SJCRH30 (cell line): Measurements from ENCODE around the gene CPN2. TPM values are rescaled to one million over a fixed set of nuclear protein-coding genes. Genes with fewer than 3 reads are reported as not detected.

Experiments
- DNase-seq, 2 experiments: peaks; one replicate each; pipeline ENCODE4 v3.0.0-alpha.2; 2015 to 2020
- H3K27ac ChIP-seq: fragments of 250-450 bp; sonication (Bioruptor Pico); 2 replicates; pipeline ENCODE4 v1.5.1; 2020; ENCODE audit warnings: mild to moderate bottlenecking, moderate library complexity
- H3K27me3 ChIP-seq: fragments of 250-450 bp; sonication (Bioruptor Pico); 2 replicates; pipeline ENCODE4 v1.5.1; 2020; ENCODE audit warnings: mild to moderate bottlenecking, moderate library complexity
- H3K36me3 ChIP-seq: fragments of 250-450 bp; sonication (Bioruptor Pico); 2 replicates; pipeline ENCODE4 v1.5.1; 2020; ENCODE audit warnings: mild to moderate bottlenecking, moderate library complexity
- H3K4me1 ChIP-seq: fragments of 250-450 bp; sonication (Bioruptor Pico); 2 replicates; pipeline ENCODE4 v1.5.1; 2020; ENCODE audit warnings: mild to moderate bottlenecking, moderate library complexity
- H3K4me3 ChIP-seq: fragments of 250-450 bp; sonication (Bioruptor Pico); 2 replicates; pipeline ENCODE4 v1.5.1; 2020; ENCODE audit warnings: mild to moderate bottlenecking, moderate library complexity
- H3K9me3 ChIP-seq: fragments of 250-450 bp; sonication (Bioruptor Pico); replicated peaks from 2 replicates; pipeline ENCODE4 v1.5.1; 2020; ENCODE audit warnings: mild to moderate bottlenecking, moderate library complexity
- total RNA-seq: library from RNA; depleted of rRNA; stranded (reverse); fragments of >200 nt; shearing (Covaris generic); gene quantifications from 2 replicates; pipeline ENCODE4 v1.2.3, GENCODE V29; 2014

The CPN2 gene
- total RNA-seq, 1 experiment from 2014 or later: not detected

DNA sequence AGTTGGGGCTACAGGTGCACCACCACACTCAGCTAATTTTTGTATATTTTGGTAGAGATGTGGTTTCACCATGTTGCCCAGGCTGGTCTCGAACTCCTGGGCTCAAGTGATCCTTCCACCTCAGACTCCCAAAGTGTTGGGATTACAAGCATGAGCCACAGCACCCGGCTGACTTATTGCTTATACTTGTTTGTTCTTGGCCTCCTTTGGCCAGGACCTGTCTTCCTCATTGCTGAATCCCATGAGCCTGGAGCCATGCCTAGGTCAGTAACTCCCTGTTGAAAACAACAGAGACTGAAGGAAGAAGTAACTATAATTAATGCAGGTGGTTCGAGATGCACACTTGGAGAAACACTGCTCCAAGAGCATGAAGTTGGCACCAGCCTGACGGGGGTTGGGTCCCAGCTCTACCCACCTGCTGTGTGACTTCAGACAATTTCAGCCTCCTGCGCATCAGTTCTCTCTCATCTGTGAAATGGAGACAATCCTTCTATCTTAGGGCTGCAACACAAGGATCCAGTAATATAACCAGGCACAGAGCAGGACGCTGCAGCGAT is 38.9 kb downstream of the CPN2 start:
- Histone ChIP-seq H3K27ac (no peak overlapping the region), H3K9me3 (no peaks in the 10 kb centered on the region), H3K4me1 (peaks cover 3% of the 10 kb centered on the region; the same call in 1 of the 2 replicates), H3K4me3 (no peak overlapping the region), H3K27me3 (0 out of 2 replicates have a peak, but pooled peaks cover 4% of the 10 kb centered on the region), H3K36me3 (no peaks in the 10 kb centered on the region)
- no peak for DNase-seq

DNA sequence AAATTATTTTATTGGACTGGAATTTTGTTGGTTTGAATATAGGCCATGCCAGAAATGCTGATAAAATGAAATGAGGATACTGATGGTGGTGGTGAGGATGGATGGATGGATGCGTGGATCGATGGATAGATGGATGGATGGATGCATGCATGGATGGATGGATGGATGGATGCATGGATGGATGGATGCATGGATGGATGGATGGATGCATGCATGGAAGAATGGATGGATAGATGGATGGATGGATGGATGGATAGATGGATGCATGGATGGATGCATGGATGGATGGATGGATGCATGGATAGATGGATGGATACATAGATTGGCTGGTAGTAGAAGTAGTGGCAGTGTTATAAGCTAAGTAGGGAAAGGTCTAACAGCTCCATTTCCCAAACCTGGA is 40.1 kb downstream of the CPN2 start:
- Histone ChIP-seq H3K36me3 (no peaks in the 10 kb centered on the region), H3K4me3 (no peak overlapping the region), H3K27ac (no peak overlapping the region), H3K27me3 (0 out of 2 replicates have a peak, but pooled peaks cover 4% of the 10 kb centered on the region), H3K9me3 (no peaks in the 10 kb centered on the region), H3K4me1 (peaks cover 3% of the 10 kb centered on the region; the same call in 1 of the 2 replicates)
- DNase-seq: no peak

DNA sequence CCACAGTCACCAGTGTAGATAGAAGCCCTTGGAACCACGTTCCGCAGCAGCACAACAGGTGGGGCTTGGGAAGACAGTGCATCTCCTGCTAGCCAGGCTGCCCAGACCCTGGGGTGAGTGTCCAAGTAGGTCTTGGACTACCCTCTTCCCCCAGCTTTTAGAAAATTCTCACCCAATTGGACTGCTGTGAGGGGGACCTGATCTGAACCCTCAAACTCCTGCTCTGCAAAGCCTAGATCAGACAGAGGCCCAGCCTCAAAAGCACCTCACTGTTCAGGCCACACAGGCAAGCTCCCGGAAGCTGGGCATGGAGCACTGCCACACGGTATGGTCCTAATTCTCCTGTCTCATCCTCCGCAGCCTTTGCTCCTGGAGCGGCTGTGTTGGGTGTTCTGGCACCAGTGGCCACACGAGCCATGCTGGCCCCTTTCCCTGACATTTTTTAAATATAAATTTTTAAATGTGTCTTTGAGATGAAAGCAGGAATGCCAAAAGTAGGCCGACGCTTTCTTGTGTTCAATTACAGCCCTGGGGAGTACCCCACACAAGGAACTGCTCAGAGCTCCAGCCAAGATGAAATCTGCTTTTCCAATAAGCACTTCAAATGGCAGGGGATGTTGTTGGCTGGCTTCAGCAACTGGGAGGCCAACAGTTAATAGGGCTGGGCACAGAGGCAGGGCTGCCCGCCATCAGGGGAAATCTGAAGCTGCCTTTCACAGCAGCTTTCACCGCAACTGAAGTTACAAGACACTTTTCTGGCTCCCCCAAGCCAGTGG is 40.9 kb downstream of the CPN2 start:
- Histone ChIP-seq H3K9me3 (no peaks in the 10 kb centered on the region), H3K27ac (no peak overlapping the region), H3K27me3 (0 out of 2 replicates have a peak, but pooled peaks cover 4% of the 10 kb centered on the region), H3K4me3 (no peak overlapping the region), H3K4me1 (peaks cover 3% of the 10 kb centered on the region; the same call in 1 of the 2 replicates), H3K36me3 (no peaks in the 10 kb centered on the region)
- DNase-seq: no peak

DNA sequence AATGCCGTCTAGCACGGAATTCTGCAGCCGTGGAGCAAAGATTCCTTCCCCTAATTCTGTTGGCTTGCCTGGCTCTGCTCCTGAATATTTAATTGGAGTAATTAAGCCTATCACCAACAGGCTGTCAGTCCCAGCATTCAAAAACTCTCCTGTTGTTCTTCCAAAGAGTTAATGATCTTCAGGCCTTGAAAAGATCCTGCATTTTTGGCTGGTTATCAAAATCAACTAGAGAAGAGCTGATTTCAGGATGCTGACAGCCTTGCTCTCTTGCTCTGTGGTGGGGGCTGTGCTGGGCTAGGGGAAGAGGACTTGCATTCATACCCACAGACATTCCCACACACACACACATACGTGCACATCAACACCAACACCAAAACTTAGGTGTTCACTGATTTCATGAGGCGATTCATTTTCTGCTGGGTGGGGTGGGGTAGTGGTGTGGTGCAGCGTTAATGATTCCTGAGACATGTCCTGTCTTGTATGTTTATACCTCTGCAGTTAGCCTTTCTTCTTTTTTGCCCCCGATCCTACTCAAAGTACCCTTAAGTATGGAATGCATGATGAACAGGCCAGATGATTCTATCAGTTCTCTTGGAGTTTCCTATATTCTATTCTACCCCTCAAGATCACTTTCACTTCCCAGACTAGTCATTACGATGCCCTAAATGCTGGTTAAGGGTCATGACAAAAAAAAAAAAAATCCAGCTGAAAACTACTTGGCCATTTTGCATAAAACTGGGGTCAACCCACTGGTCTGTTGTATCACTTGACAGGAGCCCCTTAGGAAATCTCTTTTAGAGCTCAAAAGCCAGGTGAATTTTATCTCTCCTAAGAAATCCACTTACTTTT is 42.3 kb downstream of the CPN2 start:
- no peaks in the 10 kb centered on the region for H3K9me3 ChIP-seq
- no peak overlapping the region for H3K27ac ChIP-seq
- H3K4me1 ChIP-seq: no peaks in the 10 kb centered on the region
- H3K36me3 ChIP-seq: no peaks in the 10 kb centered on the region
- no peak for DNase-seq
- 0 out of 2 replicates have a peak, but pooled peaks cover 4% of the 10 kb centered on the region for H3K27me3 ChIP-seq
- no peak overlapping the region for H3K4me3 ChIP-seq

DNA sequence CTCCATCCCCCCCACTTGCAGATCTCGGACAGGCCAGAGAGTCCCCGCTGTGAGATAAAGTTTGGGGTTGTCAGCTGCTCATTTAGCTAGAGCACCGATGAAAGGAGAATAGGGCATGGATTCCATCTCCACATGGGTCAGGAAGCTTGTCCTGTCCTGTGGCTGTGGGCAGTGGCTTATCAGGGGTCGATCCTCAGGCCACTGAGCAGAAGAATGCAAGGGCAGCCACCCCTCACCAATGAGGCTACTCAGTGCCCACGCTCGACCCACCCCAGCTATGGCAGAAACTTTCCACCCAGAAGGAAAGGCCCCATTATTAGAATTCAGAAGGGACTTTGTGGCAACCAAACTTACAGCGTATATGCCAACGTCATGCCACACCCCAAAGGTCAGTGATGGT is 43.3 kb downstream of the CPN2 start:
- Histone ChIP-seq H3K36me3 (no peaks in the 10 kb centered on the region), H3K27ac (no peak overlapping the region), H3K9me3 (no peaks in the 10 kb centered on the region), H3K27me3 (no peaks in the 10 kb centered on the region), H3K4me3 (no peak overlapping the region), H3K4me1 (no peaks in the 10 kb centered on the region)
- no peak for DNase-seq

DNA sequence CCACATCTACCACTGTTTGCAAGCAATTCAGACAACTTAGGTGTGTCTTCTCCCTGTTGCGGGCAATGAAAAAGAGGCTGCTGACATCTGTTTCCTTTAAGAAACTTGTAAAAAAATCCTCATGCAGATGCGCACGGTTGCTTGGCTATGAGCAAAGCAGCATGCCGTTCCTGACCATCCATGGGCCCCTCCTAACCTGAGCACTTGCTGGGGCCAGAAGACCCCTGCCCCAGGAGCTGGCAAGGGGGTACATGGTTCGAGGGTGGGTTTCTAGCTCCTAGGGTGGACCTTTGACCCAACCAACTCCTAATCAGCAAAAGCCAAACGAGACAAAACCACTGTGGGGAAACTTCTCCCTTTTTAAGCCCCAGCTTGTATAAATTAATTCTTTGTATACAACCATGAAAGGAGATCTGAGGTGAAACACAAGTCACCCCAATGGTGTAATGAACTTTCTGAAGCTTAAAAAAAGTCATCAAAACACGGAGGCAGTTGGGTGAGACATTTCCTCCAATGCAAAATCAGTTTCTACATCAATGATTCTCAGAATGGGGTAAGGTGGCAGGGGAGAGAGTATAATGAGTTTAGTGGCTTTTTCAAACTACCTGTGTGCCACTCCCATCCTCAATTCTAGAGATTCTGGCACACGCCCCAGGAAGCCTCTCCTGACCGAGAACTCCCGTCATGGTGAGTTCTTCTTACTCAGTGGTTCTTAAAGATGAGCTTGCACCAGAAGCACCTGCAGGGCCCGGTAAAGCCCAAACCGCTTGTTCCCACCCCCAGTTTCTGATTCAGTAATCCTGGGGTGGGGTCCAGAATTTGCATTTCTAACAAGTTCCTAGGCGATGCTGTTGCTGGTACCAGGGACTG is 44.1 kb downstream of the CPN2 start:
- Histone ChIP-seq H3K27me3 (no peaks in the 10 kb centered on the region), H3K9me3 (no peaks in the 10 kb centered on the region), H3K27ac (no peak overlapping the region), H3K36me3 (no peaks in the 10 kb centered on the region), H3K4me1 (no peaks in the 10 kb centered on the region), H3K4me3 (no peak overlapping the region)
- no peak for DNase-seq

DNA sequence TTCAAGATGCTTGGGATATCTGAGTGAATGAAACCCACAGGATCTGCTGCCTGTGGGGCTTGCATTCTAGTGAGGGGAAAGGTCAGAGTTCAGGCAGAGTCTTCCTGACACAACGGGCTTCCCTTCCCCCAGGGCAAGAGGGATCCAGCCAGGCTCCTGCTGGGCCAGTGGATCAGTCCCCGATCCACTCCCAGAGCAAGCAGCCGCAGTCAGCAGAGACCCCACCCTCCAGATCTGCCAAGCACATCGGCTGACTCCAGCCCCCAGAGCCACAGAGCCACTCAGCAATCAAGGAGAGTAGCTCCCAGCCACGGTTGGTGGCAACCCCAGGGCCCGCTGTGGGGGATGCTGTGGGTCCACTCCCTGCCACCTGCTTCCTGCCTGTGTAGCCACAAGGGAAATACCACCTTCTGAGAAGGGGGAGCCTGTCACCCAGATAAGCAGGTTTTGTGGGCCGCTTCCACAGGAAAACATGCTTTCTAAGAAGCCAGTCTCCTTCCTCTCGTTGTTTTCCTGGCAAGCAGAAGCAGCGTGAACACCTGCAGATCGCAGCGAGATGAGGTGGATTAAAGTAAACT is 44.9 kb downstream of the CPN2 start:
- H3K4me3 ChIP-seq: no peak overlapping the region
- H3K27ac ChIP-seq: no peak overlapping the region
- H3K36me3 ChIP-seq: no peaks in the 10 kb centered on the region
- no peaks in the 10 kb centered on the region for H3K9me3 ChIP-seq
- DNase-seq: no peak
- H3K27me3 ChIP-seq: no peaks in the 10 kb centered on the region
- H3K4me1 ChIP-seq: no peaks in the 10 kb centered on the region

DNA sequence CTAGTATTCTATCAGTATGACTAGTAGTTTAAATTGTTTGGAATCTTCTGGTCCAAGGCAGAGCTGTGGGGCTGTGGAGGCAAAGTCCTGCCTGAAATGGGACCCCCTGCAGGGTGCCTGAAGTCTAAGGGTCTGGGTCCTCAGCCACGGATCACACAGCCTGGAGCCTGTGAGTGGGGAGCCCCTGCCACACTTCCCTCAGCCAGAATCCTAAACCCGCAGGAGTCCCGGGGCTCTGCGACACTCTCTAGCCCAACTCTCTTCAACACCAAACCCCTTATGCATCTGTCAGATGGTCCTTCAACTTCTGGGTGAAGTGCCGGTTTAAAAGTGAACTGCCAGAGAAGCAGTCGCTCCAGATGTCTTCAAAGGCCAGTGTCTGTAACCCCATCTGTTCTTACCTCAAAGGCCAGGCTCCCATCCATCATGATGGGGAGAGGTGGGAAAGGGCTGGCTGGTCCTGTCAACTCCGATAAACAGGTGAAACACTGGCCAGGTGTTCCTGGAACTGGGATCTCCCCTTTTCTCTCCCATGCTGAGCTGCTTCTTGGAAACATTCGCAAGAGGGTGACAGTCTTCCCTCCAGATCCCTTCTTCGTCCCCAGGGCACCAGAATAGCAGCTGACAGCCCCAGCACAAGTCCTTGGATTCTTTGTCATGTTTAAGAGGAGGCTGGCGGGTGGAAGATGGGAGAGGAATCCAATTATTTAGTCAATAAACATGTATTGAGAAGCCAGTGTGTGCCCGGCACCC is 45.6 kb downstream of the CPN2 start:
- Histone ChIP-seq H3K4me3 (no peak overlapping the region), H3K9me3 (no peaks in the 10 kb centered on the region), H3K36me3 (no peaks in the 10 kb centered on the region), H3K4me1 (no peaks in the 10 kb centered on the region), H3K27me3 (no peaks in the 10 kb centered on the region), H3K27ac (no peak overlapping the region)
- no peak for DNase-seq

DNA sequence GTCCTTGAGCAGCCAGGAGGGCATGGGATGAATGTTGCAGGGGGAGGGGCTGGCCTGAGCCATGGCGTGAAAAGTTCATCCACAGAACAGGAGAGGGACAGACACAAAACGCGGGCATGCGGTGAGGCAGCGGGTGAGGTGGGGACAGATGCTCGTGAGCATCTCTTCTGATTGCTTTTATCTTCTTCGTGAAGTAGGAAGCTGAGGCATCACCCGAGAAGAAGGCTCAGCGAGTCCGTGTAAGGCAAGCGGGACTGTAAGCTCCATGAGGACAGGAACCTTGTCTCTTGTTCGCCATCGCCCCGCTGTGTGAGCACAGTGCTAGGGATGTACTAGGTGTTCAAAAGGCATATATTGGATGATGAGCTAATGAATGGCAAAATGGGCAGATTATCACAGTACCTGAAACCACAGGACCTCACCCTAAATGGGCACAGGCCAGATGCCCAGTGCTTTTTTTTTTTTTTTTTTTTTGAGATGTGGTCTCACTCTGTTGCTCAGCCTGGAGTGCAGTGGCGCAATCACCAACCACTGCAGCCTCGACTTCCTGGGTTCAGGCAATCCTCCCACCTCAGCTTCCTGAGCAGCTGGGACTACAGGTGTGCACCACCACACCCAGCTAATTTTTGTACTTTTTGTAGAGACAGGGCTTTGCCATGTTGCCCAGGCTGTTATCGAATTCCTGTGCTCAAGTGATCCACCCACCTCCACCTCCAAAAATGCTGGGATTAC is 46.8 kb downstream of the CPN2 start:
- Histone ChIP-seq H3K9me3 (no peaks in the 10 kb centered on the region), H3K36me3 (no peaks in the 10 kb centered on the region), H3K27ac (no peak overlapping the region), H3K27me3 (no peaks in the 10 kb centered on the region), H3K4me3 (no peak overlapping the region), H3K4me1 (no peaks in the 10 kb centered on the region)
- no peak for DNase-seq

DNA sequence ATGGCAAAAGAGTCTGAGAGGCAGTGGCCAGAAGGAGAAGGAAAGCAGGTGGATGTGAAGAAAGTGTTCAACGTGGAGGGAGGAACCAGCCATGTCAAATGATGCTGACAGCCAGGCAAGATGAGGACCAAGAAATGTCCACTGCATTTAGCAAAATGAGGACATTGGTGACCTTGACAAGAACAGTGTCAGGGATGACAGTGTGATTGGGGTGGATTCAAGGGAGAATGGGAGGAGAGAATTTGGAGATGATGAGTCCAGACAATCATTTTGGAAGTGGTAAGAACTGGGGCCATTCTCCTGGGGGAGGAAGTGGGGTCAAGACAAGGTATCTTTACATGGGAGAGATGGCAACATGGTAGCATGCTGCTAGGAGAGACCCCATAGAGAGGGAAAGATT is 47.4 kb downstream of the CPN2 start:
- Histone ChIP-seq H3K36me3 (no peaks in the 10 kb centered on the region), H3K27ac (no peak overlapping the region), H3K4me1 (no peaks in the 10 kb centered on the region), H3K4me3 (no peak overlapping the region), H3K9me3 (no peaks in the 10 kb centered on the region), H3K27me3 (no peaks in the 10 kb centered on the region)
- no peak for DNase-seq

DNA sequence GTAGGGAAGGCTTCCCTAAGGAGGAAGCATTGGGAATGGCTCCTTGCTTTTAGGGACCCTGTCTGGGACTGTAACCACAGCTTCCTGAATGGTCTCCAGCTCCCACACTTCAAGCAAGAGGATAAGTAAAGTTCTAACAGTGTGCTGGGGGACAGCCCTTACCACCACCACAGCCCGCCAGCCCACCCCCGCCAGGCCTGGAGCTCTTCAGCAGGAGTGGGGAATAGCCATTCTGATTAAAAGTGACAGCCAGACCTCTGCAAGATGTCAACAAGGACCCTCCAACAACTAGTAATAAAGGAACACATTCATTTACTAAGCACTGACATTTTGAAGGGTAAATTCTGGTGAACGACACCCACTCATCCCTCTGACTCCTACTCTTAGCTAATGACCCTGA is 49.4 kb downstream of the CPN2 start:
- H3K27me3 ChIP-seq: no peaks in the 10 kb centered on the region
- H3K9me3 ChIP-seq: no peaks in the 10 kb centered on the region
- no peak for DNase-seq
- no peak overlapping the region for H3K27ac ChIP-seq
- no peak overlapping the region for H3K4me3 ChIP-seq
- no peaks in the 10 kb centered on the region for H3K36me3 ChIP-seq
- H3K4me1 ChIP-seq: no peaks in the 10 kb centered on the region

DNA sequence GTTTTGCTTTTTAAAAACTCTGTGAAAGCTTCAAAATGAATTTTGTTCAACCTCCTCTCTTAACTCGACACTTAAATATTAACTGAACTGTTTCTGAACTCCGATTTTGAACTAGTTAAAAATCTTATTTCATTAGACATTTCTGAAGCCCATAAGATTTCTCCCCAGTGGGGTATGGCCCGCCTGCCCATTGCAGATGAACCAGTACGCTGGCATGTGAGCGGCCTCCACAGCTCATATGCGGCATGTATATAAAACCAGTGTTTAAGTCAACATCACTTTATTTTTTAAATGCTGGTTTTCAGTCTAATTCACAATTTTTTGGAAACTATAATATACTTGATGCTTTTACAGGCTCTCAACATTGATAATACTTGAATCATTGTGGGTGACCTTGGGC is 50.2 kb downstream of the CPN2 start:
- Histone ChIP-seq H3K9me3 (no peaks in the 10 kb centered on the region), H3K27ac (no peak overlapping the region), H3K4me3 (no peak overlapping the region), H3K36me3 (no peaks in the 10 kb centered on the region), H3K27me3 (no peaks in the 10 kb centered on the region), H3K4me1 (no peaks in the 10 kb centered on the region)
- no peak for DNase-seq

DNA sequence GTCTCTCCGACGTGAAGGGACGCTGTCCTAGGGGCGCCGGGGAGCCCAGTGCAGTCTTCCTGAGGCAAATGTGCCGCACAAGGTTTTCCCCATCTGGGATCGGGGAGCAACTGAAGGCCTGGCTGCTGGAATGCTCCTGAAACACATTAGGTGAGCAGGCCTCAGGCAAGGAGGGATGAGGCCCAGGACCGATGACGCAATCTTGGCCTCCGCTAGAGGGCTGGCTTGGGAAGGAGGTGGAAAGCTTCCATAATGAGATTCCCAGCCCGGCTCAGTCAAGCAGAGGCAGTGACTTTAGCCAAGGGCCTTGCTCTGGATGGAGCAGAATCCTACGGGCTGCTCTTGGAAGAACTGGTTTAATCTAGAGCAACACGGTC is 50.8 kb downstream of the CPN2 start:
- Histone ChIP-seq H3K4me1 (no peaks in the 10 kb centered on the region), H3K9me3 (no peaks in the 10 kb centered on the region), H3K27me3 (no peaks in the 10 kb centered on the region), H3K4me3 (no peak overlapping the region), H3K27ac (no peak overlapping the region), H3K36me3 (no peaks in the 10 kb centered on the region)
- DNase-seq: no peak
